ENCODE measurements around the gene STK4.
A peak's percentile ranks its signal among the peaks of the same experiment; 100 is the strongest.

STK4 gene

DNA sequence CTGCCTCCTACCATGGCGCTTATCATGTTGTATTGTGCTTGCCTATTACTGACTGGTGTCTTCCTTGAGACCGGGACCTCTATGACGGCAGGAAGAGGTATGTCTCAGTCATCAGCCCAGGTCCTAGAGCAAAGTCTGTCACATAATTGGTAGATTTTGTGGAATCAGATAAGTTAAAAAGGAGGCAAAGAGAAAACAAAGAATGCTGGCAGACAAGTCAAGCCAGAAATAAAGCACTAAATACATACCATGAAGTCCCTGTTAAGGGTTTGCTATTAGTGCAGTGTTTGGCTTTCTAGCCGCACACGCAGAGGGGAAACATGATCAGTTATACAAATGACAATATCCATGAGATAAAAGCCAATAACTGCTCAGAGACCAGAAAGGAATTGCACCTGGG is 12.1 kb upstream of the STK4 start:
- DNase-seq (ENCODE audit: low spot score) = no peak

DNA sequence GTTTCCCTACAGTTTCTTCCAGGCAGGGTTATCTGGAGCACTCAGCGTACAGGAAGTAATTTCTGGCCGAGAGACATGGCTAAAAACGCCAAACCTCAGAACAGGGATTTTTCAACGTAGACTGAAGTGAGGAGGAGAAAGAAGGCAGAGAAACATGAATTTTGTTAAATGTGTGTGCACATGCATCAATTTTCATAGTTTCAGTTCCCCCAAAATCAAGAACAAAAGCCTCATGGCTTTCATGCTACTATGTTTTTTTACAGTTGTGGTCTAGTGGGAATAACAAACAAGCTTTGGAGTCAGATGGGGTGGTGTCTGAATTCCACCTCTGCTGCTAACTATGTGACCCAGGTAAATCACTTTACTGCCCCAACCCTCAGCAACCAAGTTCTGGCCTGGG is 11.0 kb upstream of the STK4 start:
- DNase-seq (ENCODE audit: low spot score) = no peak

DNA sequence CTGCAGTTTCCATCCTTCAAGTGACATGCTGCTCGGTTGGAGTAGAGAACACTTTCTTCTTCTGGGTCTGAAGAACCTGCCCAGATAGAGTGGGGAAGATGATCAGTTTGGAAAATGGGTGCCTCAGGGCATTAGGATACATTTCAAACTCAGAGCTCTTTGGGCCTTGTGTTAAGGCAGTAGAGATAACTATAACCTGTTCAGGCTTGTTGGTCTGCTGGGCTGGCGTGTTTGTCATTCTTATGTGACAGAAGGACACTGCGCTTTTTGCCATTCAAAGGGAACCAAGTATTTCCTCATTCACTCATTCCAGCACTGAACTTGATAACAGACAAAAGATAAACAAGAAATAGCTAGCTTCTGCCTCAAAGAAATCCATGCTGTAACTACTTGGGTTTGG is 9.9 kb upstream of the STK4 start:
- no peak for DNase-seq (ENCODE audit: low spot score)

DNA sequence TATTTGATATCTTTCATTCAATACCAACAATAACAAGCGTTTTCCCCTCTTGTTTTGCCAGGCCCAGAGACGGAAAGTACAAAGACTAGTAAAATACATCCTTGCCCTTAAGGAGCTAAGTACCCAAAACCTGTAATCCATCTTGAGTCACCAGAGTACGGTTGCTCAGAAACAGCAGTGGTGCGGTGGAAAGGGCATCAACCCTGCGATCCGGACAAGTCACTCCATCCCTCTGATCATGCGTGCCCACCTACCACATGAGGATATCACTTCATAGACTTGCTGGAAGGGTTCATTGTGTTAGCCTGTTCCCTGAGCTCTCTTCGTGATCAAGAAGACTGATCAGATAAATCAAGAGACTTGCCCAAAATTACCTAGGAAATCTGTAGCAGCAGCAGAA is 8.0 kb upstream of the STK4 start:
- DNase-seq (ENCODE audit: low spot score) = no peak

DNA sequence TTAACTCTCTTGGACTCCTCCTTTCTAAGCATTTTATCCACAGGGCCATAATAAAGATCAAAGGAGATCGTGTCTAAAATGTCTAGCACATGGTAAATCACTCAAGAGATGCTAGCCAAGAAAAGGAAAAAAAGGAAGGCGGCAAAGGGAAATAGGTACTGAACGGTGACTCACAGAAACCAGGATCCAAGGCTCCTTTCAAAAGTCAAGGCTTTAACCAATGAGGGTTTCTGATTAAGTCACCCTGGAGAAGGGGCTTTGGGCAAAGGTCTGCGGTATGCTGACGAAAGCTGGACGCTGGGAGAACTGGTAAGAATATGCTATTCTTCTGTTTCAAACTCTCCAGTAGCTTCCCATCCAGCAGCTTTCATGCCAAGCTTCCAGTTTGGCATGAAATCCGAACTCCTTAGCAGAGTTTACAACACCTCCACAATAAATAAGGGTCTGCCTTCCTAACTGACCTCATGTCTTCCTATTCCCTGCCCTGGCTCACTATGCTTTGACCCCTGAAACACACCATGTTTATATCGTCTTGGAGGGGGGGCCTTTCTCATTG is 7.2 kb upstream of the STK4 start:
- no peak for DNase-seq (ENCODE audit: low spot score)

DNA sequence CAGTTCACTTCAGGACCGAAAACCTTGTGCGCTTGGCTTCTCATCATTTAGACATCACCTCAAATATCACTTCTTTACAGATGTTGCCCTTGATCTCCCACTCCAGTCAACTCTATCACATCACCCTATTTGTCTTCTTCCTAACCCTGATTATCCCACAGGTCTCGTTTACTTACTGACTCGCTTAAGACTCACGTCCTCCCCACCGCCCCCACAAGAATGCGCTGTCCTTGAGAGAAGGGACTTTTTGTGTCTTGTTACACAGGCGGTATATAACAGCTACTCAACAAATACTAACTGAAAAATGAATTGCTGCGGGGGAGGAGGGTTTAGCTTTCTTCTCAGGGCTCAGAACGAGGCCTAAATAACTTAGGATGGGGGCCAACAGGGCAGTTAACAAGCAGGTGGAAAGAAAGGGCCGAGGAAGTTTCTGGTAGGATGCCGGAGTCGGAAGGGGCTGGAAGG is 6.6 kb upstream of the STK4 start:
- DNase-seq (ENCODE audit: low spot score) = no peak

DNA sequence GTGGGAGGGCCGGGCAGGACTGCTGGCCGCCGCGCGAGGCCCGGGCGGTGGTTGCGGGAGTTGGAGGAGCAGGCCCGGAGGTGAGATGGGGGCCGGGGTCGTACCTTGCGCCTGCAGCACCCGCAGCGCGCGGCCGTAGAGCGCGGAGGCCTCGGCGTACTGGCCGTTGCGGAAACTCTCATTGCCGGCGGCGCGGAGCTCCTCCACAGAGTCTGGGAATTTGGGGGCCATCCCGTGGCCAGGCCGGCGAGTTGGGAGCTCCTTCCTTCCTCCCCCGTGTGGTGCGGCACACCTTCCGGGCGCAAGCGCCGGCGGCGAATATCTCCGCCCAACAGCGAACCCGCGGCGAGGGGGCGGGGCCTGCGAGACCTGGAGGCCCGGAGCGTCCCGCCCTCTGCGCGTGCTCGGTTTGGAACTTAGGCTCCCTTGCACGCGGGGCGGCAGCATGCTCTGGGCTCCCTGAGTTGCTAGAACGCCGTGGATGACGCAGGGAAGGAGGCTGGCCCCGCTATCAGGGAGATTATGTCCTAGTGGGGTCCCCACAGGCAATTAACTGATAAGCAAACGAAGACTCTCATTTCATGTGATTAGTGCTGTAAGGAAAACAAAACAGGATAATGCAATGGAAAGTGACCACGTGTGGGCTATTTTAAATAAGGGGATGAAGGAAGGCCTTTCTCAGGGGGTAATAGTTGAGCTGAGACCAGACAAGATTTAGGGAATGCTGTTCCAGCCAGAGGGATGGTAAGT is 6.0 kb upstream of the STK4 start, which contains the start of gene TOMM34:
Gene TOMM34, minus strand, starts transcription at position 295 of the 750 bp plus-strand sequence. Its CDS starts 64 bp downstream, at position 231.
- peak; percentile 93 for DNase-seq (ENCODE audit: low spot score)

DNA sequence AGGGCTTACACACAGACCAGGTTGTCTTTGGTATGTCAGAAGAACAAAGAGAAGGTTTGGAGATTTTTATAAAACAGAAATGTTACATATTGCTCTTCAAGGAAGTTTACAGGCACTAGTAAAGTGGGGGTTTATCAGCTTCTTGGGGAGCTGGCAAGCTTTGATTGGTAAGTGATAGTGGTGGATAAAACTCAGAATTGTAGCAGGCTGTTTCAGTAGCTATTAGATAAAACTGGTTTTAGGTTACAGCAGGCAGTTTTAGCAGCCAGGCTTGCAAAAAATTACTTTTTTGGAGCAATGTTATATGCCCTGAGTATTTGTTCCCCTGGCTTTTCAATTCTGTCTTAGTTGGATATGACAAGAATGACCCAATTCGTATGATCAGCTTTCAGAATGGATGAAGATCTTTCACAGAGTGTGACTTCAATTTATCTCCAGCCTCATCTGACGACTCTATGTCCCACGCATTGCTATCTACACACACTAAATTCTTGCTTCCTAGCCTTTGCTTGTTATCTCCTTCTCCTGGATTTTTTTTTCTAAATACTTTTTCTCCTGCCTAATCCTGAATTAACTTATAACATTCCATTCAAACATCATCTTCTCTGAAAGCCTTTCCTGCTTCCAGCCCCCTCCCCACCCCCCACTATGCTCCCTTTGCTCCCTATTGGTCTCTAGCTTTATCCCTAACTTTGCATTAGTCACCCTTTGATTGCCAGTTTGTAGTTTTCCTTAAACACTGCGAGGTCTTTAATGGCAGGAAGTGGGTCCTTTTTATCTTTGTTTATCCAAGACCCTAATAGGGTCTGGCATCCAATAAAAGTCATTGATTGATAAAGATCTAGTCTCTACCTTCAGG is 5.1 kb upstream of the STK4 start:
- DNase-seq (ENCODE audit: low spot score) = no peak

DNA sequence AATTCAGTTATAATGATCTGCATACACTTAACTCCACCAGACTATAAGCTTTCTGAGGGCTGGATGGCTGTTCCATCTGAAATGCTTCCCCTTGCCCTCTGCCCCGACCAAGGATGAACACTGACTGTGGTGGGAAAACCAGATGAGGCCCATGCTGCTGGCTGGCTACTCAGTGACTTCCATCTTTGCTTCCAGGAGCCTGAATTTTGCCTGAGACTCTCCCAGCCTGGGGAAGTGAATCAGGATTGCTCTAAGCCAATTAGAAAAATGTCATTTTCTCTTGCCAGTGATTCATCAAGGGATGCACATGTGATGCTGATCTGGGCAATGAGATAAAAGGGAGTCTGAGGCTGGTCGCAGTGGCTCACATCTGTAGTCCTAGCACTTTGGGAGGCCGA is 4.4 kb upstream of the STK4 start:
- DNase-seq (ENCODE audit: low spot score) = no peak

DNA sequence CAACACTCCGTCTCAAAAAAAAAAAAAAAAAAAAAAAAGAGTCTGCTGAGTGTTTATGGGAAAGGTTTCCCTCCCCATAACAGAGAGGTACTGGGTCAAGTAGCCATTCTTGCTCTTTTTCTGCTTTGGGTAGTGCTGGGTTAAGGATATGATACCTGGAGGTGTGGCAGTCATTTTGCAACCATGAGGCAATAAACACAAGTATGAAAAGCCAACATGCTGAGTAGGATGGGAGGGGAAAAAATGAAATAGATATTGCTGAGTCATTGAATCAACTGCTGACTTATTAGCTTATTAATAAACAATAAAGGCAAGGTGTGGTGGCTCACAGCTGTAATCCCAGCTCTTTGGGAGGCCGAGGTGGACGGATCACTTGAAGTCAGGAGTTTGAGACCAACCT is 3.8 kb upstream of the STK4 start:
- DNase-seq (ENCODE audit: low spot score) = no peak

DNA sequence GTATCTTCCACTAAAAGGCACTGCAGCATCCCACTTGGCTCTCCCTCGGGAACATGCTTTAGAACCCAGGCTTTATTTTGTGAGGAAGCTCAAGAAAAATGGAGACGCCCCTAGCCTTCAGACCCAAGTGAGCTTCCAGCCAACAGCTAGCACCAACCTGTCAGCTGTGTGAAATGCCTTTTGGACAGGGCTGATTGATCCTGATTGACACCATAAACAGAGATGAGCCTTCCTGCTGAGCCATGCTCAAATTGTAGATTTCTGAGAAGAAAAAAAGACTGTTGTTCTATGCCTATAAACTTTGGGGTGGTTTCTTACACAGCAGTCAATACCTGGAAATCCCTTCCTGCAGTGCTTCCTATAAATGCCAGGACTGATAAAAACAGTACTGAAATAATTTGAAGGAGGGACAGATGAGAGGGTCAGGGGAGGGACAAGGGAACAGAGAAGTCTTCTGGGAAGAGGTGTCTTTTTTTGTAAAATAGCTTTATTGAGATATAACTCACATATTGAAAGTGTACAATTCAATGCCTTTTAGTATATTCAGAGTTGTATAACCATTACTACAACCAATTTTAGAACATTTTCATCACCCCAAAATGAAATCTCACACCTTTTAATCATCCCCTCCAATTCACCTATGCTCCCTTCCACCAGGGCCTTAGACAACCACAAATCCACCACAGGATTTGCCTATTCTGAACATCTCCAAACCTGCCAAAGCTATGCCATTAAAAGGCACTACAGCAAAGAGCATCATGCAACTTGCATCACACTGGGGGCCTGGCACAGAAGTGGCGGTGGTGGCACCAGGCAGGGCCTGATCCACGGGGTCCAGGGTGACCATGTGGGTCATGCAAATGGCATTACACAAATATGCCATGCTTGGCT is 2.7 kb upstream of the STK4 start:
- DNase-seq (ENCODE audit: low spot score) = no peak

DNA sequence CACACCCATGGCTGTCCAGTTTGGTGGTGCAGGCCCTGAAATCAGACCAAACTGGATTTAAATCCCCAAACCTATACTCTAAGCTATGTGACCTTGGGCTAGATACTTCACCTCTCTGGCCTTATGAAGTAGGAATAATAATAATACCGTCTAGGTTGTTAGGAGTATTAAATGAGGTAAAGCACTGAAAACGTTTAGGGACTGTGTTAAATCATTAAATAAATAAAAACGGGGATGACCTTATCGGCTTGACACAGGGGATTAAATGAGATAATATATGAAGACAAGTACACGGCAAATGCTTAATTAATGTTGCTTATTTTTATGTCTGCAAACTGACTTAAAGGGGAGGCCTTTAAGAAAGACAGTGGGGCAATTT is 672 bp upstream of the STK4 start:
- no peak for DNase-seq (ENCODE audit: low spot score)

DNA sequence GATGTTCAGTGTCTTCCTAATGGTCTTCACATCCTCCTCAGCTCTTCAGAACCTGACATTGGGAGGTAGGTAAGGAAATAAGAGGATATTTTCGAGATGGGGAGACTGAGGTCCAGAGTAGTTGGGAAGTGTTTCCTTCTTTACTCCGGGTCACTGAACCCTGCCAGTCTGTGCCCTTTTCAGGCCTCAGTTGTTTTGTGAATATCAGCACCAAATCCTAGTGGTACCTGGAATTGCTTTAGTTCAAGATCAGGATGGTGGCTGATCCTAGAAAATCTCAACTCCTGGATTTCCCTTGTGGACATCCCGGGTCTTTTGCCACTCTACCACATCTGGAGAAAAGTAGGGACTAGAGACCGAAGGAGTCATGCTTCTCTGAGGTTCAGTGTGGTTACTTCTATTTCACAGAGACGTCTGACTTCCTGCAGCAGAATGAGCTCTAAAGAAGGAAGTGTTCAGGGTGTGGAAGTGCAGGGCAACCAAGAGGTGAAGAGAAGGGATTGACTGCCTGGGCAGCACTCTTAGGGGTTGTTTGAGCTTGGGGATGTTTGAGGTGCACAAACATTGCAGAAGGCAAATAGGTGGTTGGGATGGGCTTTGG is 995 bp downstream of the STK4 start:
- no peak for DNase-seq (ENCODE audit: low spot score)

DNA sequence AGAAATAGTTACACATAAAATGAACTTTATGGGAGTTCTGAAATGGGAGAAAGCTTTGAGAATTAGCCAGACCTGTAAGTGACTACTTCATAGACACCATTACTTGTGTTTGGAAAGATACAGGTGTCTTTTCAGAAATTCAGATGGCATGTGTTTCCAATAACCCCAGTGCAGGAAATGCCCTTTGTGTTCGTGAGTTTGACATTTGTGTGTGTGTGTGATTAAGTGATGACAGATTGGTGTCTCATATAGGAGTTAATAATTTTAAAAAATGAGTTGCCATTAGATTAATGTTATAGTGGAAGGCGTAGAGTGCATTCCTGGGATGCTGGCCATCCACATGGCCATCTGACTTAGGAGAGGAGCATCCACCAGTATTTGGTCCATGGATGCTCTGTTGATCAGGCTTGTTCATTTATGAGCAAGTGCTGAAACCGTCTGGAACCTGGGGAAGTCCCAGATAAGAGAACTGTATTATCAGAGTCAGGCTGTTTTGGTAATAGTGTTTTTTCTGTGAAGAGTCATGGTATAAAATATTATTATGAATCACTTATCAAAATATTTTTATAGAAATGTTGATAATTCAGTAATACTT is 3.1 kb downstream of the STK4 start:
- no peak for DNase-seq (ENCODE audit: low spot score)

DNA sequence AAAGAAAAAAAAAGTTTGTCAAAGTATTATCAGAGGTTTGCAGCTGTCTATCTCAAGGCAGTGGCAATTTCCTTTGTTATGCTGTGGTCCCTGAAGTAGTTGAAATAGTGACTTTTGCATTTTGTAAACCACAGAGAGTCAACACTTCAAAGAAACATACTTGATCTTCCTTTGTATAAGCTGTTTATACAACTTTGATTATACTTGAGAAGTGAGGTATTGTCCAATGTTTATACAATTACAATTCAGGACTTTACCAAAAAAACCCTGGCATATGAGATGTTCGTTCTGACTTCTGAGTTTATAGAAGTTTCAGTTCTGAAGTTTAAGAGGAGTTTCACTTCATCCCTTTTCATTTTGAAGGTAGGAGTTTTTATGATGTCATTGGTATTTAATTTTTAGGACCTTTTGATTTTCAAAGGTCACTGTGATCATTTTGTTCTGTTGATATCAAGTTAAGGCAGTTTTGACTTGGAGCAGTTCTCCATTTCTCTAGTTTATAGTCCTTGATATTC is 4.0 kb downstream of the STK4 start:
- DNase-seq (ENCODE audit: low spot score) = no peak

DNA sequence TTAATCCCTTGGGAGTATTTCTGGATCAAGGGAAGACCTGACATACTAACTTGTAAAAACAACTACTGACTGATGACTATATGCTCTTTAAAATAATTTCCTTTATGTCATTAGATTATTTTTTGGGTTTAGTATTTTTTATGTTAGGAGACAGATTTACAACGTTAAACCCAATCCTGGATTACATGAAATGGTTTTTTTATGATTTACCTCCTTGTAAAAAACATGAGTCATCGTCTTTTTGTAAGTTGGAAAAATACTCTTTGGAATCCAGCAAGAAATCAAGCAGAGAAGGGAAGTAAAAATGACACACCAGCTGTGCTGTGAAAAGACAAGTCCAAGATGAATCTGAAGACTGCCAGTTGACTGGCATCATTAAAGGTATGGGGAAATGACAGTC is 6.7 kb downstream of the STK4 start:
- DNase-seq (ENCODE audit: low spot score) = no peak

DNA sequence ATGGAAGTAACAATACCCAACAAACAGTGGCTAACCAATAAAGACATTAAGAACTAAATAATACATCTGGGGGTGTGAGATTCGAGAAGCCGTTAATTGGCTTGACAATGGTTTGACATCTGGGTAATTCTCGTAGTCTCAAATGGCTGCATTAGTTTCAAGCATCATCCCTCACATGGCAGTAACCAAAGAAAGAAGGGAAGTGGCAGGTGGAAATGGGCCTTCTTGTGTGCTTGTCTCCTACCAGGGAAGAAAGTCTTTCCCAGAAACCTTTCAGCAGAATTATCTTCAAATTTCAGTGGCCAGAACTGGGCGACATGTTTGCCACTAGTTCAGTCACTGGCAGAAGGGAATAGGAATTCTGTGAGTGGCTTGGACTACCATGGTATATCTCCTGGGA is 10.4 kb downstream of the STK4 start:
- no peak for DNase-seq (ENCODE audit: low spot score)

DNA sequence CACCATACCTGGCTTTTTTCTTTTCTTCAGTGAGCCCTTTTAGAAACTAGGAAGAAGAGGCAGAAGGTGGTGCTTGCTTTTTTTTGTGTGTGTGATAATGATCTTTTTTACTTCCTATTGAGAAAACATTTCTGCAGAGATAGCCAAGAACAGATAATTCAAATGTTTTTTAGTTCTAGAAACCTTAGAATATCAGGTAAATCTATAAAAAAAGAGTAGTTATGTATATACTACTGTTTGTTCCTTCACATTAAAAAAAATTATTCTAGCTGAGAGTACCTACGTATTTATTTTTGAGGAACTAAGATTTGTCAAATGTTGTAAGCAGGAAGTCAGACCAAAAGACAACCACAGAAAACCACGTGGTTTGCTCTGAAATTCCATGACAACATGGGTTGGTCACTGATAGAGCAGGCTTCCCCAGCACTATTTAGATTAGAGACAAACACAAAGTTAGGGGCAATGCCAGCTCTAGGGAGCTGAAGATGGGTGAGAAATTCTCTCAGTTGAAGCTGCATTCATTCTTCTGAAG is 12.8 kb downstream of the STK4 start:
- no peak for DNase-seq (ENCODE audit: low spot score)

DNA sequence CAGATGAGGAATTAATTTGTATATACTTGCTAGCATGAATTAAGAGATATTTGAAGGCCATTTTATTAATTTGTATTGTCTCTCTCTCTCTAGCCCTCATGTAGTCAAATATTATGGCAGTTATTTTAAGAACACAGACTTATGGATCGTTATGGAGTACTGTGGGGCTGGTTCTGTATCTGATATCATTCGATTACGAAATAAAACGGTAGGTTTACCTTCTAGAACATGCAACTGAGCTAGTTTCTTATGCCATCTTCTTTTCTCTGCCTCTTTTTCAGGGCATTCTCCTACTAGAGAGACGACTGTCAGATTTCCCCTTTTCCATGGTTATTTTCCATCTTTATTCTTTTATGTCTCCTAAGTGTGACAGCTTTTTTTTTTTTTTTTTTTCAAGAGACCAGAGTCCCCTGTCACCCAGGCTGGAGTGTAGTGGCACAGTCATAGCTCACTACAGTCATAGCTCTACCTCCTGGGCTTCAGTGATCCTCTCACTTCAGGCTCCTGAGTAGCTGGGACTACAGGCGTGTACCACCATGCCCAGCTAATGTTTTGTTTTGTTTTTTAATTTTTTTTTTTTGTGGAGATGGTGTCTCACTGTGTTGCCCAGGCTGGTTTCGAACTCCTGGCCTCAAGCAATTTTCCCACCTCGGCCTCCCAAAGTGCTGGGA is 15.6 kb downstream of the STK4 start:
- DNase-seq (ENCODE audit: low spot score) = no peak

DNA sequence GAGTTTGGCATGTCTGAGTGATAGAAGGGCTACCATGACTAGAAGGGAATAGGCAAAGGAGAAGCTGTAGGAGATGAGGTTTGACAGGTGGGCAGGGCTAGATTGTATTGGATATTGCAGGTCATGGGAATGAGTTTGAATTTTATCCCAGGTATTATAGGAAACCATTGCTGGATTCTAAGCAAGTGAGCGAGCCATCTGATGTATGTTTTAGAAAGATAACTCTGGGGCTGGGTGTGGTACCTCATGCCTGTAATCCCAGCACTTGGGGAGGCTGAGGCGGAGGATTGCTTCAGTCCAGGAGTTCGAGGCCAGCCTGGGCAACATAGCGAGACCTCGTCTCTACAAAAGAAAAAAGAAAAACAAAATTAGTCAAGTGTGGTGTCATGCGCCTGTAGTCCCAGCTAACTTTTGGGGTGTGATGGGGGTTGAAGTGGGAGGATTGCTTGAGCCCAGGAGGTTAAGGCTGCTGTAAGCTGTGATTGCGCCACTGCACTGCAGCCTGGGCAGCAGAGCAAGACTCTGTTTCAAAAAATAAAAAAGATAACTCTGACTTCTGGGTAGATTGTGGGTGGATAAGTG is 16.9 kb downstream of the STK4 start:
- no peak for DNase-seq (ENCODE audit: low spot score)

All from ecto neural progenitor cell (in vitro differentiated cells).